Adrenal gland (tissue), 5 donors: ENCODE data around the gene TOP2B.

Source experiments
- POLR2A ChIP-seq, 2 donors: fragments of 450-650 bp; IDR thresholded peaks; one replicate each; pipeline ENCODE4 v1.6.1; 2017; ENCODE audit warnings: antibody characterized with exemption in 2 of 2, mild to moderate bottlenecking in 2 of 2, moderate library complexity in 1 of 2
- TF ChIP-seq, protein P1 (sequence below), 6 experiments: fragments of 450-650 bp in 4 of 6; fragments of 200-600 bp in 2 of 6; sonication (generic) in 1 of 6; IDR thresholded peaks; 1 replicate in 5 of 6; 2 replicates in 1 of 6; pipeline versions ENCODE4 v1.5.1 to v1.8.0; 2016 to 2021; ENCODE audit warnings: antibody characterized with exemption in 6 of 6, mild to moderate bottlenecking in 2 of 6, moderate library complexity in 1 of 6
- donor health status: DM: no; HTN: no; CAD: no.

DNA sequence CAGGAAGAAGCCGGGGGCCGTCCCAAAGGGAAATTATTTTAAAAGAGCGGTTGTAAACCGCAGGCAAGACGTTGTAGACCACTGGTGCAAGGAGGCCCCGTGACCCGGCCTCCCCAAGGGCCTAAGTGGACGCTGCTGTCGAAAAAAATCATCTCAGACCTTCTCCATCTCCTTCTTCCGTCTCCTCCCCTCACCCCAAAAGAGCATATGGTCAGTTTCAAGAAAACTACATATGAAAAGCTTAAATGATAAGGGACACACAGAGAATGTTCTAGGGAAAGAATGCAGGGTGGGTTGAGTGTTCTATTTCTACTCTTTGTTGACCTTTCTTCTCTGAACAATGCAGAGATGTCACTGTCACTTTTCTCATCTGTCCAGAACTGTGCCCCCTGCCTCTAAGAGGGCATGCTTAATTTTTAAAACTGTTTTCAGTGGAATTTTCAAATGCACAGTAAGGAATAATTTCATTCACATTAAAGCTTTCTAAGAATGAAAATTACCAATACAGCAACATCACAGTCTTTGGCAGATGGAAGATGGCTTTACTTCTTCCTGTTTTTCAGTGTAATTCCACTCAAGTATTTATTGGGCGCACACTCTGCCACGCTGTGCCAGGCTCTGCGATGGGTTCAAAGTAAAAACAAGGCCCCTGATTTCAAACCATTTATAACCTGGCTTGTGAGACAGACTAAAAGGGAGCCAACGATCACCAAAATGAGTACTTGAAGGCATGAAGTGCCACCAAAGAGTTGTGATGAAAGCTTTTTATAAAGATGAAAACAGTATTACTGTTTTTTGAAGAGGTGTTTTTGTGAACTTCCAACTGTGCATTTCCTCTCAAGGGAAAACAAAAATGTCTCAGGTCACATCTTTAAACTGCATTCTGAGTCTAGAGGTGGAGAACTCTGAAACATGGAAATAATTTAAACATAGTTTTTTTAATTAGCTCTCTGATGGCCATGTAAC is 891 bp upstream of the TOP2B start:
- TF ChIP-seq, protein P1, sequence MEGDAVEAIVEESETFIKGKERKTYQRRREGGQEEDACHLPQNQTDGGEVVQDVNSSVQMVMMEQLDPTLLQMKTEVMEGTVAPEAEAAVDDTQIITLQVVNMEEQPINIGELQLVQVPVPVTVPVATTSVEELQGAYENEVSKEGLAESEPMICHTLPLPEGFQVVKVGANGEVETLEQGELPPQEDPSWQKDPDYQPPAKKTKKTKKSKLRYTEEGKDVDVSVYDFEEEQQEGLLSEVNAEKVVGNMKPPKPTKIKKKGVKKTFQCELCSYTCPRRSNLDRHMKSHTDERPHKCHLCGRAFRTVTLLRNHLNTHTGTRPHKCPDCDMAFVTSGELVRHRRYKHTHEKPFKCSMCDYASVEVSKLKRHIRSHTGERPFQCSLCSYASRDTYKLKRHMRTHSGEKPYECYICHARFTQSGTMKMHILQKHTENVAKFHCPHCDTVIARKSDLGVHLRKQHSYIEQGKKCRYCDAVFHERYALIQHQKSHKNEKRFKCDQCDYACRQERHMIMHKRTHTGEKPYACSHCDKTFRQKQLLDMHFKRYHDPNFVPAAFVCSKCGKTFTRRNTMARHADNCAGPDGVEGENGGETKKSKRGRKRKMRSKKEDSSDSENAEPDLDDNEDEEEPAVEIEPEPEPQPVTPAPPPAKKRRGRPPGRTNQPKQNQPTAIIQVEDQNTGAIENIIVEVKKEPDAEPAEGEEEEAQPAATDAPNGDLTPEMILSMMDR (IDR thresholded peaks at IDR 0.05): no peak
- no peak for TF ChIP-seq POLR2A (IDR thresholded peaks at IDR 0.05)
